ENCODE measurements around the gene ECI1. TPM values are rescaled to one million over a fixed set of nuclear protein-coding genes. Genes with fewer than 3 reads are reported as not detected.
A peak's percentile ranks its signal among the peaks of the same experiment; 100 is the strongest.

Gene ECI1
- total RNA-seq, 2 donors from 2014 or later: 53.8 to 57.6 TPM

GRCh38 chr16:2198283-2198682, 53.1 kb downstream of the ECI1 start:
- Mint-ChIP-seq H3K9me3 (no peaks in the 10 kb centered on the region), H3K36me3 (no peaks in the 10 kb centered on the region), H3K27ac (peak overlapping the region in 1 of 2 donors; percentile 44)
- DNase-seq (ENCODE audit: low spot score in 2 of 2) (no peak), ATAC-seq (no peak)

DNA sequence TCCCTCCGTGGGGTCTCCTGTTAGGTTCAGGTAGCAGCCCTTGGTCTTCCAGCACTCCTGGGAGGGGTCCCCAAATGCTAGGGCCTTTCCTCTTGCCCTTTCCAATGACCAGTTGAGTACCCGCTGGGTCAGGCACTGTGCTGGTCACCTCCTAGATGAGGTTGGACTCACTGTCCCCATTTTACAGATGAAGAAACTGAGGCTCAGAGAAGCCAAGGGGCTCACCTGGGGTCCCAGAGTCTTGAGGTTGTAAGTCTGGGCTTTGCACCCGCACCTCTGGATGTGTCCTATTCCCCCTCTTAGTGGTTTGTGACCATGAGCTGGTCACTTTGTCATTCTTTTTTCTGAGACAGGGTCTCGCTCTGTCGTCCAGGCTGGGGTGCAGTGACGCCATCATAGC, 53.6 kb downstream of the ECI1 start:
- peak overlapping the region in 1 of 2 donors; percentile 44 for H3K27ac Mint-ChIP-seq
- ATAC-seq (no peak), DNase-seq (ENCODE audit: low spot score in 2 of 2) (no peak)
- H3K9me3 Mint-ChIP-seq: no peaks in the 10 kb centered on the region
- no peaks in the 10 kb centered on the region for H3K36me3 Mint-ChIP-seq

- no peak overlapping the region for H3K27ac Mint-ChIP-seq
- no peaks in the 10 kb centered on the region for H3K9me3 Mint-ChIP-seq
- ATAC-seq: no peak
- DNase-seq (ENCODE audit: low spot score in 2 of 2): no peak
- no peaks in the 10 kb centered on the region for H3K36me3 Mint-ChIP-seq
Observed at GRCh38 chr16:2196981-2197511, 54.3 kb downstream of the ECI1 start.

DNA sequence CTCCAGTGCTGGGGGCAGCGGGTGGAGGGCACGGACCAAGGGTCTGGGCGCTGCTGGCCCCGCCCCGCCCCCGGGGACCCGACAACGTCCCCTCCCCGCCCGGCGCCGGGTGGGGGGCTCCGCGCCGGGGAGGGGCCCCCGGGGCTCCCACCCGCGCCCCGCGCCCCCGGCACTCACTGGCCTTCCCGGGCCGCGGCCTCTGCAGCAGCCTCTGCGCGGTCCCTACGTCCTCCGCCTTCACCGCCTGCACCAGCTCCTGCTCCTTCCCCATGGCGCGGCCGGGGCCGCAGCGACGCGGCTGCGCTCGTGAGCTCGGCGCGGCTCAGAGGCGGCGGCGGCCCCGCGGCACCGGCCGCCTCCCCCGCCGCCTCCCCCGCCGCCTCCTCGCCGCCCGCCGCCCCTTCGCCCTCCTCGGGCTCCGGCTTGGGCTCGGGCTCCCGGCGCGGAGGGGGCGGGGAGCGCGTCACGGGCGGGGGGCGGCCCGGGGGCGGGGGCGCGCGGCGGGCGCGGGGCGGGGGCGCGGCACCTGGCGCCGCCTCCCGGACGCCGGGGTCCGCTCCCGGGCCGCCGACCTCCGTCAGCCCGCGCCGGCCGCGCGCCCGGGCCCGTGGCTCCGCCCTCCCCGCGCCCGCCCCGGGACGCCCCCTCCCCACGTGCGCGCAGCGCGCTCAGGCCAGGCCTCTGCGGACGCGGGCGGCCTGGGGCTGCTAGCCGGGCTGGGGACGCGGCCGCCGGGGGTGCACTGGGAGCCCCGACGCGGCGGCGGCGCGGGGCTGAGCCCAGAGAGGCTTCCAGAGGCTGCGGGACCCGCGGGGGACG, 55.0 kb downstream of the ECI1 start, which contains the start of gene CASKIN1:
CASKIN1 (minus strand) TSS at position 444 of the 819 bp plus-strand sequence; CDS start at position 271, 173 bp downstream.
- H3K27ac Mint-ChIP-seq: no peak within 1 kb of the TSS
- H3K36me3 Mint-ChIP-seq: no peaks in the 10 kb centered on the region
- no peaks in the 10 kb centered on the region for H3K9me3 Mint-ChIP-seq
- DNase-seq (ENCODE audit: low spot score in 2 of 2): no peak
- ATAC-seq: peak; percentile 45 to 54

DNA sequence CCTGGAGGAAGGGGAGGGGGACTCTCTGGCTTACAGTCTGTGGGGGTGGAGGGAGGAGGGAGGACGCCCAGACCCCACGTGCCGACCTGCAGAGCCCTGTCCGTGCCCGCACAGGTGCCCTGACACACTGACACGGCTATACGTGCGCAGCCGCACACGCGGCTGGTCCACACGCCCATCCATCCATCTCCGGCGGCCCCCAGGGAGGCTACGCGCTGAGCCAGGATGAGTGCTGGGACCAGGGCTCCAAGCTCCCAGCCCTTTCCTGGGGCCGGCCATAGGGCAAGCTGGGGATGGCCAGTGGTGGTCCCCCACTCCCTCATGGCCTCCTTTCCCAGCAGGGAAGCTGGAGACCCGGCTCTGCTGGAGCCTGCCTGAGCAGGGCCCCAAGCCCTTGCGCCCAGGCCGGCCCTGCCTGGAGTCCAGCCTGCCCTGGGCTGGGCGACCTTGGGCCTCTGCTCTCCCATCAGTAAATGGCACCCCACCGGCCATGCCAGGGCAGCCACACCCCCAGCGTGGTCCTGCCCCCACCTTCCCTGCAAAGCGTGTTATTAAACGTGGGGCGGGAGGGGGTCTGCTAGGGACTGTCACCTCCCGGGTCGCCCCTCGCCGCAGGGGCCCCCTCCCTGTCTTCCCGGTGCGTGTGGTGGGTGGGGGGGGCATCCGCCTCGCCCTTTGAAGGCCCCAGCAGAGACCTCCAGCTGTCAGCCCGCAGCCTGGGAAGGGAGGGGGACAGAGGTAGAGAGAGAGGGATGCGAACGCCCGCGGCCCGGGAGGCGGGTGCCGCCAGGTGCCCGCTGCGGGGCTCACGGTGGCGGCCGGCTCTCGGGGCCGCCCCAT, 55.8 kb downstream of the ECI1 start:
- Mint-ChIP-seq H3K27ac (no peak overlapping the region), H3K36me3 (no peaks in the 10 kb centered on the region), H3K9me3 (no peaks in the 10 kb centered on the region)
- ATAC-seq (peak; percentile 19 to 39), DNase-seq (ENCODE audit: low spot score in 2 of 2) (no peak)

DNA sequence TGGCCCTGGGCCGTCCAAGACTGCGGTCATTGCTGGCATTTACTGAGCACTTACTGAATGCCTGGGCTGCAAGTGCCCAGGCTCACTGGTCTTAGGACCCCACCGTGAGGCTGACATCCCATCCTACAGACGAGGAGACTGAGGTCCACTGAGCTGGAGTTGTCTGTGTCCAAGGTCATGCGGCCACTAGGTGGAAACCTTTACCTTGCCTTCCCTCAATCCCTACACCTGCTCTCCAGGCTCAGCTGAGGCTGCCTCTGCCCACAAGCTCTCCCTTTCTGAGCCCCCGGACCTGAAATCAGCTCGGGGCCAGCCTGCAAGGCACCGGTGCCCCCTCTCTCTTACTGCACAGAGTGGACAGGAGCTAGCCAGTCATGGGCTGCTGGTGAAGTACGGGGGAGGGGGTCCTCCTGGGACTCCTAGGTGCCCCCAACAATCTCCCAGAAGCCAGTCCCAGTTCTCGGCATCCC, 56.5 kb downstream of the ECI1 start:
- no peak overlapping the region for H3K27ac Mint-ChIP-seq
- no peaks in the 10 kb centered on the region for H3K36me3 Mint-ChIP-seq
- ATAC-seq (peak; percentile 75 to 84), DNase-seq (ENCODE audit: low spot score in 2 of 2) (peak in 1 of 2 donors; percentile 52)
- no peaks in the 10 kb centered on the region for H3K9me3 Mint-ChIP-seq

DNA sequence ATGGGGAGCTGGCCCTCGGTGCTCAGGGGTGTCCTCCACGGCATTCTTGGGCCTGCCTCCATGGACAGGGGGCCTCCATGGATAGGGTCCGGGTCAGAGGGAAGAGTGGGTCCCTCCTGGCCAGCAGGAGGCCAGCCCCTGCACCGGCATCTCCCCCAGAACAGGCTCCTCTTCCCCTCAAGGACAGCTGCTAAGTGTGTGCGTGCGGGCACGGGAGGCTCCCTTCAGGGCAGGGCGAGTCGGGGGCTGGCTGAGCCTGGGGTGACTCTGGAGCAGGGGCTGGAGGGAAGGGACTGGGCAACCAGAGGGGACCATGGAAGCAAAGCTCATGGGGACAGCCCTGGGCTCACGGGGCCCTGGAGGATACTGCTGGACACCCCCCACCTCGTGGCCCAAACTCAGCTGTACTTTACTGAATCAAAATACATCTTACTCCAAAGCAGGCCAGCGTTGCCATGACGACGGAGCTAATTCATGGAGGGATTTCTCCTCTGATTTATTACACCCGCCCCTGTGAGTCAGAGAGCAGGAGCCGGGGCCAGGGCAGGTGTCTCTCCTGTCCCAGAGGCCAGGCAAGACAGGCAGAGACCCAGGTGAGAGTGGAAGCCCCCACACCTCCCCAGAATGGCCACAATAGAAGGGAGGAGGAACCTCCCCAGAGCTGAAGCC, 57.1 kb downstream of the ECI1 start:
- Mint-ChIP-seq H3K9me3 (no peaks in the 10 kb centered on the region), H3K36me3 (no peaks in the 10 kb centered on the region), H3K27ac (no peak overlapping the region)
- ATAC-seq (no peak), DNase-seq (ENCODE audit: low spot score in 2 of 2) (no peak)

DNA sequence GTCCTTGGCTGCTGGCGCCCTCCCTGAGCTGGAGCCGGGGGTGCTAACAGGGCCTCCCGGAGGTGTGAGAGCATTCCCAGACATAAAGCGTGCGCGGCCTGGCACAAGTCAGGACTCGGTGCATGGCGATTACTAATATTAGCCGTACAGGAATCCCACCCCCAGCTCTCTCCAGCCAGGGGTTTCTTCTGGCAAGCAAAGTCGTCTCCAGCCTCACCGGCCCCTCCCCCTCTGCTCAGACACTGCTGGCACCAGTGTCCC, 60.0 kb downstream of the ECI1 start:
- DNase-seq (ENCODE audit: low spot score in 2 of 2) (no peak), ATAC-seq (no peak)
- H3K36me3 Mint-ChIP-seq: no peaks in the 10 kb centered on the region
- no peaks in the 10 kb centered on the region for H3K9me3 Mint-ChIP-seq
- H3K27ac Mint-ChIP-seq: no peak overlapping the region

GRCh38 chr16:2190659-2191445, 60.5 kb downstream of the ECI1 start:
- Mint-ChIP-seq H3K36me3 (no peaks in the 10 kb centered on the region), H3K27ac (no peak overlapping the region), H3K9me3 (no peaks in the 10 kb centered on the region)
- ATAC-seq: no peak
- no peak for DNase-seq (ENCODE audit: low spot score in 2 of 2)

- no peak for ATAC-seq
- Mint-ChIP-seq H3K27ac (no peak overlapping the region), H3K9me3 (no peaks in the 10 kb centered on the region), H3K36me3 (no peaks in the 10 kb centered on the region)
- no peak for DNase-seq (ENCODE audit: low spot score in 2 of 2)
Observed at GRCh38 chr16:2190002-2190658, 61.3 kb downstream of the ECI1 start.

Other genes with a start within 250 kb of the ECI1 start
- 10 to 100 TPM; 72.2 to 87.9 TPM for gene ZNF598, start 241.8 kb downstream of the ECI1 start, total RNA-seq
- gene NPW, start 231.8 kb downstream of the ECI1 start, total RNA-seq: 1 to 10 TPM in 1 of 2 donors, under 1 TPM in 1; 0.61 to 4.6 TPM
- 1 to 10 TPM in 1 of 2 donors, under 1 TPM in 1; 0.82 to 3.7 TPM for gene NHERF2, start 224.7 kb downstream of the ECI1 start, total RNA-seq
- 10 to 100 TPM; 21.6 to 25.3 TPM for gene NTHL1, start 203.8 kb downstream of the ECI1 start, total RNA-seq
- 100 to 1,000 TPM in 1 of 2 donors, 10 to 100 TPM in 1; 70.5 to 121 TPM for gene TSC2, start 203.6 kb downstream of the ECI1 start, total RNA-seq
- gene PKD1, start 115.7 kb downstream of the ECI1 start, total RNA-seq: 10 to 100 TPM; 77.0 to 87.6 TPM
- gene RAB26, start 103.0 kb downstream of the ECI1 start, total RNA-seq: under 1 TPM in 1 of 2 donors, not detected in 1; 0.80 TPM
- 10 to 100 TPM; 67.7 to 92.0 TPM for gene TRAF7, start 95.8 kb downstream of the ECI1 start, total RNA-seq
- 10 to 100 TPM in 1 of 2 donors, under 1 TPM in 1; 0.77 to 11.3 TPM for gene CASKIN1, start 55.0 kb downstream of the ECI1 start, total RNA-seq
- gene MLST8, start 46.1 kb downstream of the ECI1 start, total RNA-seq: 10 to 100 TPM; 49.5 to 52.2 TPM
- gene BRICD5, start 40.7 kb downstream of the ECI1 start, total RNA-seq: 10 to 100 TPM in 1 of 2 donors, 1 to 10 TPM in 1; 6.3 to 10.3 TPM
- gene PGP, start 36.7 kb downstream of the ECI1 start, total RNA-seq: 10 to 100 TPM; 15.1 to 20.9 TPM
- gene E4F1, start 28.0 kb downstream of the ECI1 start, total RNA-seq: 10 to 100 TPM; 19.0 to 22.5 TPM
- gene DNASE1L2, start 15.1 kb downstream of the ECI1 start, total RNA-seq: 1 to 10 TPM; 1.3 to 1.5 TPM
- gene RNPS1, start 16.5 kb upstream of the ECI1 start, total RNA-seq: 100 to 1,000 TPM; 289 to 296 TPM
- 1 to 10 TPM; 1.6 to 9.1 TPM for gene ABCA3, start 89.1 kb upstream of the ECI1 start, total RNA-seq
- 100 to 1,000 TPM in 1 of 2 donors, 10 to 100 TPM in 1; 64.8 to 111 TPM for gene CCNF, start 177.9 kb upstream of the ECI1 start, total RNA-seq
- 10 to 100 TPM; 20.9 to 32.3 TPM for gene TEDC2, start 208.5 kb upstream of the ECI1 start, total RNA-seq
- gene NTN3, start 219.7 kb upstream of the ECI1 start, total RNA-seq: not detected
- 10 to 100 TPM in 1 of 2 donors, 1 to 10 TPM in 1; 7.8 to 10.6 TPM for gene TBC1D24, start 223.5 kb upstream of the ECI1 start, total RNA-seq

Measured in activated naive CD4-positive, alpha-beta T cell treated with anti-CD3 and anti-CD28 coated beads, Interleukin-2, amount 50 U/mL, for 72 hours (primary cell).